Astrocyte (in vitro differentiated cells and primary cell): ENCODE results near the gene CSNK1A1. TPM values are rescaled to one million over a fixed set of nuclear protein-coding genes. Genes with fewer than 3 reads are reported as not detected.

Source experiments
- DNase-seq: peaks from one replicate; pipeline ENCODE4 v3.0.0-alpha.2; 2010; ENCODE audit warnings: low read depth
- FAIRE-seq: peaks from 2 replicates; lab custom pipeline; 2011; peaks lifted over from hg19 to GRCh38; lab: Jason Lieb, UNC
- H2AFZ ChIP-seq: 2 replicates; pipeline ENCODE4 v1.6.0; 2012; ENCODE audit warnings: low read depth, low read length, inconsistent platforms
- H3K27ac ChIP-seq: 2 replicates; pipeline ENCODE4 v1.5.1; 2011; ENCODE audit warnings: low read depth, low read length, inconsistent platforms
- H3K27me3 ChIP-seq: 2 replicates; pipeline ENCODE4 v1.6.0; 2011; ENCODE audit warnings: low read length, inconsistent platforms; ENCODE audit not compliant: insufficient read depth
- H3K36me3 ChIP-seq: 2 replicates; pipeline ENCODE4 v1.5.1; 2011; ENCODE audit warnings: low read length, inconsistent platforms; ENCODE audit not compliant: insufficient read depth
- H3K4me1 ChIP-seq: 2 replicates; pipeline ENCODE4 v1.5.1; 2011; ENCODE audit warnings: low read length, inconsistent platforms; ENCODE audit not compliant: insufficient read depth
- H3K4me2 ChIP-seq: 2 replicates; pipeline ENCODE4 v1.6.0; 2012; ENCODE audit warnings: low read length, inconsistent platforms
- H3K4me3 ChIP-seq: 2 replicates; pipeline ENCODE4 v1.5.1; 2011; ENCODE audit warnings: low read depth, mild to moderate bottlenecking, low read length, inconsistent platforms; ENCODE audit not compliant: insufficient read depth
- H3K79me2 ChIP-seq: 2 replicates; pipeline ENCODE4 v1.6.0; 2012; ENCODE audit warnings: mild to moderate bottlenecking, low read length, inconsistent platforms; ENCODE audit not compliant: insufficient read depth
- H3K9ac ChIP-seq: 2 replicates; pipeline ENCODE4 v1.6.0; 2012; ENCODE audit warnings: mild to moderate bottlenecking, low read length, inconsistent platforms
- H3K9me3 ChIP-seq: 2 replicates; pipeline ENCODE4 v1.5.1; 2012; ENCODE audit warnings: low read depth, mild to moderate bottlenecking, low read length, inconsistent platforms; ENCODE audit not compliant: insufficient read depth
- H4K20me1 ChIP-seq: 2 replicates; pipeline ENCODE4 v1.6.0; 2012; ENCODE audit warnings: low read length, inconsistent platforms; ENCODE audit not compliant: insufficient read depth
- H3K27ac Mint-ChIP-seq: one replicate; pipeline ENCODE4 v1.8.0; 2021; ENCODE audit warnings: mild to moderate bottlenecking, mixed read lengths; ENCODE audit not compliant: unreplicated experiment
- H3K27me3 Mint-ChIP-seq: one replicate; pipeline ENCODE4 v1.8.0; 2021; ENCODE audit warnings: low read depth, mixed read lengths; ENCODE audit not compliant: unreplicated experiment
- H3K36me3 Mint-ChIP-seq: one replicate; pipeline ENCODE4 v1.8.0; 2021; ENCODE audit warnings: low read depth, mixed read lengths; ENCODE audit not compliant: unreplicated experiment
- H3K4me1 Mint-ChIP-seq: one replicate; pipeline ENCODE4 v1.8.0; 2021; ENCODE audit warnings: low read depth, mixed read lengths; ENCODE audit not compliant: unreplicated experiment
- H3K4me3 Mint-ChIP-seq: one replicate; pipeline ENCODE4 v1.8.0; 2021; ENCODE audit warnings: mild to moderate bottlenecking, moderate library complexity, mixed read lengths; ENCODE audit not compliant: unreplicated experiment
- H3K9me3 Mint-ChIP-seq: one replicate; pipeline ENCODE4 v1.8.0; 2021; ENCODE audit warnings: mild to moderate bottlenecking, mixed read lengths; ENCODE audit not compliant: unreplicated experiment
- CTCF ChIP-seq: IDR thresholded peaks from 2 replicates; pipeline ENCODE4 v1.5.1; 2011; ENCODE audit warnings: low read depth, mild to moderate bottlenecking, inconsistent platforms, low read length, moderate library complexity; ENCODE audit not compliant: insufficient read depth
- EZH2 ChIP-seq: IDR thresholded peaks from 2 replicates; pipeline ENCODE4 v1.6.1; 2012; ENCODE audit warnings: mild to moderate bottlenecking, low read length, inconsistent platforms; ENCODE audit not compliant: insufficient read depth
- total RNA-seq: library from RNA; stranded (reverse); gene quantifications from 2 replicates; pipeline ENCODE4 v1.2.1, GENCODE V29; 2021

CSNK1A1 gene
- total RNA-seq, 1 donor from 2014 or later = 384 TPM

GRCh38 chr5:149453618-149454415, 97.4 kb downstream of the CSNK1A1 start:
- peak overlapping the region; percentile 72 for H3K9ac ChIP-seq
- H3K36me3 Mint-ChIP-seq = peaks cover 2% of the 10 kb centered on the region
- no peak overlapping the region for H3K4me3 ChIP-seq
- no peak for TF ChIP-seq CTCF
- TF ChIP-seq EZH2 = no peak
- no peaks in the 10 kb centered on the region for H4K20me1 ChIP-seq
- peak overlapping the region; percentile 35 for H3K4me3 Mint-ChIP-seq
- no peaks in the 10 kb centered on the region for H3K27me3 ChIP-seq
- no peaks in the 10 kb centered on the region for H3K27me3 Mint-ChIP-seq
- no peaks in the 10 kb centered on the region for H3K9me3 ChIP-seq
- no peaks in the 10 kb centered on the region for H3K79me2 ChIP-seq
- DNase-seq (no peak), FAIRE-seq (no peak)
- no peaks in the 10 kb centered on the region for H3K36me3 ChIP-seq
- peaks cover 63% of the 10 kb centered on the region for H3K4me1 Mint-ChIP-seq
- H2AFZ ChIP-seq = peak overlapping the region; percentile 48
- peak overlapping the region; percentile 51 for H3K4me2 ChIP-seq
- peak overlapping the region; percentile 95 for H3K27ac ChIP-seq
- H3K27ac Mint-ChIP-seq = peak overlapping the region; percentile 98
- H3K9me3 Mint-ChIP-seq = no peaks in the 10 kb centered on the region
- peaks cover 56% of the 10 kb centered on the region for H3K4me1 ChIP-seq

- H3K36me3 ChIP-seq = no peaks in the 10 kb centered on the region
- no peaks in the 10 kb centered on the region for H4K20me1 ChIP-seq
- H3K4me2 ChIP-seq = peak overlapping the region; percentile 51
- peaks cover 56% of the 10 kb centered on the region for H3K4me1 ChIP-seq
- no peak overlapping the region for H3K4me3 ChIP-seq
- Mint-ChIP-seq H3K4me3 (peak overlapping the region; percentile 35), H3K36me3 (peaks cover 2% of the 10 kb centered on the region), H3K27me3 (no peaks in the 10 kb centered on the region), H3K4me1 (peaks cover 63% of the 10 kb centered on the region), H3K27ac (peak overlapping the region; percentile 98), H3K9me3 (no peaks in the 10 kb centered on the region)
- H3K27ac ChIP-seq = peak overlapping the region; percentile 95
- TF ChIP-seq CTCF (no peak), EZH2 (no peak)
- no peaks in the 10 kb centered on the region for H3K79me2 ChIP-seq
- peak overlapping the region; percentile 48 for H2AFZ ChIP-seq
- FAIRE-seq (no peak), DNase-seq (peak; percentile 97)
- no peaks in the 10 kb centered on the region for H3K27me3 ChIP-seq
- no peaks in the 10 kb centered on the region for H3K9me3 ChIP-seq
- peak overlapping the region; percentile 72 for H3K9ac ChIP-seq
Measured at GRCh38 chr5:149452665-149453617, 98.3 kb downstream of the CSNK1A1 start.
